Brain microvascular endothelial cell (primary cell): Measurements from ENCODE around the gene TCF19.
"Not testable (repeated sequence)": the region's sequence is repeated elsewhere in the genome, so short reads cannot be mapped to it uniquely, and the experiment has no call there.

ENCODE experiments used
- DNase-seq: peaks from one replicate; pipeline ENCODE4 v3.0.0-alpha.2; 2020
- H3K27ac ChIP-seq: fragments of 250-450 bp; sonication (Bioruptor Pico); 2 replicates; pipeline ENCODE4 v1.5.1; 2020; ENCODE audit warnings: mild to moderate bottlenecking, moderate library complexity
- H3K27me3 ChIP-seq: fragments of 250-450 bp; sonication (Bioruptor Pico); replicated peaks from 2 replicates; pipeline ENCODE4 v1.5.1; 2020; ENCODE audit warnings: mild to moderate bottlenecking
- H3K36me3 ChIP-seq: fragments of 250-450 bp; sonication (Bioruptor Pico); replicated peaks from 2 replicates; pipeline ENCODE4 v1.5.1; 2020; ENCODE audit warnings: mild to moderate bottlenecking
- H3K4me3 ChIP-seq: 2 replicates; pipeline ENCODE4 v1.5.1; 2011; ENCODE audit warnings: low read depth, mild to moderate bottlenecking, control low read depth, low read length, moderate library complexity
- CTCF ChIP-seq: IDR thresholded peaks from 2 replicates; pipeline ENCODE4 v1.5.1; 2011; ENCODE audit warnings: low read depth, mild to moderate bottlenecking, moderate library complexity, low read length, control low read depth, inconsistent platforms; ENCODE audit errors: missing control alignments
- in situ Hi-C: cut with HindIII; loops from 2 replicates; pipeline ENCODE4 v1.10.0; 2017; ENCODE audit warnings: low sequenced_read_pairs, low pct_ligation_motif_present

The TCF19 gene

GRCh38 chr6:31162463-31163165, 4.2 kb downstream of the TCF19 start:
- DNase-seq = no peak
- in situ Hi-C loops = no loop called here
- no peak overlapping the region for H3K4me3 ChIP-seq

GRCh38 chr6:31163922-31164321, 5.5 kb downstream of the TCF19 start:
- H3K27me3 ChIP-seq = no peaks in the 10 kb centered on the region
- no peak overlapping the region for H3K27ac ChIP-seq
- no peak for DNase-seq
- no peak overlapping the region for H3K4me3 ChIP-seq
- TF ChIP-seq CTCF = no peak
- in situ Hi-C loops = no loop called here
- H3K36me3 ChIP-seq = no peaks in the 10 kb centered on the region

More at GRCh38 chr6:31162463-31163165, 4.2 kb downstream of the TCF19 start:
- Histone ChIP-seq H3K27me3 (no peaks in the 10 kb centered on the region), H3K27ac (no peak overlapping the region), H3K36me3 (no peaks in the 10 kb centered on the region)
- no peak for TF ChIP-seq CTCF

GRCh38 chr6:31164475-31165063, 6.2 kb downstream of the TCF19 start:
- DNase-seq, H3K27me3 ChIP-seq, in situ Hi-C loops, H3K4me3 ChIP-seq, H3K36me3 ChIP-seq, H3K27ac ChIP-seq: not testable (repeated sequence)

GRCh38 chr6:31165064-31165832, 6.9 kb downstream of the TCF19 start:
- H3K27me3 ChIP-seq, in situ Hi-C loops, H3K4me3 ChIP-seq, DNase-seq, H3K27ac ChIP-seq, H3K36me3 ChIP-seq: not testable (repeated sequence)

GRCh38 chr6:31165986-31166385, 7.6 kb downstream of the TCF19 start:
- TF ChIP-seq CTCF = no peak
- no peak for DNase-seq
- no peaks in the 10 kb centered on the region for H3K27me3 ChIP-seq
- H3K27ac ChIP-seq = no peak overlapping the region
- no peaks in the 10 kb centered on the region for H3K36me3 ChIP-seq
- in situ Hi-C loops = no loop called here
- H3K4me3 ChIP-seq = no peak overlapping the region

GRCh38 chr6:31168606-31169005, 10.2 kb downstream of the TCF19 start:
- Histone ChIP-seq H3K27ac (no peak overlapping the region), H3K36me3 (no peaks in the 10 kb centered on the region), H3K27me3 (no peaks in the 10 kb centered on the region), H3K4me3 (no peak overlapping the region)
- TF ChIP-seq CTCF = no peak
- no peak for DNase-seq
- in situ Hi-C loops = no loop called here
